GM12875 (cell line): Measurements from ENCODE around the gene HAL.

ENCODE experiments used
- H3K4me3 ChIP-seq: one replicate; pipeline ENCODE4 v1.5.1; 2011; ENCODE audit warnings: low read depth, low read length, control low read depth
- TF ChIP-seq, protein P1 (sequence below): IDR thresholded peaks from 2 replicates; pipeline ENCODE4 v1.5.1; 2011; ENCODE audit warnings: low read depth, mild to moderate bottlenecking, control low read depth, inconsistent platforms, low read length, moderate library complexity, borderline replicate concordance; ENCODE audit not compliant: insufficient read depth

The HAL gene

DNA sequence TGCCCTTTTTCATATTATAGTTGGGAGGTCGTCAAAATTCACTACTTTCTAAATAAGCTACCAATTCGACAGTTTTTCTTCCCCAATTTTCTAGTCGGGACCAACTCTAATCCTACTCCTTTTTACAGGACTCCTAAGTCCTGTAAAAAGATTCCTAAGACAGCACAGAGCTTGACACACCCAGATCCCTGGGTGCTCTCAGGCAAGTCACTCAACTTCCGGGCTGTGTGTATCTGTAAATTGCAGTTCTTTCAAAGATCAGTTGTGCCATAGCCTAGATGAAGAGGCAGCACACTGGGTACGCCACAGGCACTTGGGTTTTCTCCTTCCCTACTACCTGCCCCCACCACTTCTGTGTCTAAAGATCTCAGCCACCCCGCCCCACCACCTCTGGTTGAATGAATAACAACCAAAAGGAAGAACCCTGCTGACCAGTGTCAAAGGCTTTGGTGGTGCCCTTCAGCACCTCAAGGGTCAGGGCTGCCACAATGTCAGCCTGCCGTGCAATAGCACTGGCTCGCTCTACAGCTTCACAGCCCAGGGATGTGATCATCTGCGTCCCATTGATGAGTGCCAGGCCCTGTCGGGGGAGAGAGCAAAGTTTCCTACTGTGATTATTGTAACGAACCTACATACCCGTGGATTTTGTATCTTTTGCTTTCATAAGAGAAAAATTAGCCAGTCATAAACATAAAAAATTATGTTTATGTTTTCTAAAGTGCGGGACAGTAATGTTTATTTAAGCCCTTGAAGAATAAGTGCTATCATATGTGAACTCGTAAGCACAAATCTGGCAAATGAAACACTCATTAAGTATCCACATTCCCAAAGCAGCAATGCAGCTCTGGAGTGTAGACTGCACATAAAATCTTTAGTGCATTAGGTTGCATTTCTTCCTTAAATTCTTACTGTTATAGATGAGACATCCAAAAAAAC, 9.2 kb downstream of the HAL start:
- TF ChIP-seq, protein P1, sequence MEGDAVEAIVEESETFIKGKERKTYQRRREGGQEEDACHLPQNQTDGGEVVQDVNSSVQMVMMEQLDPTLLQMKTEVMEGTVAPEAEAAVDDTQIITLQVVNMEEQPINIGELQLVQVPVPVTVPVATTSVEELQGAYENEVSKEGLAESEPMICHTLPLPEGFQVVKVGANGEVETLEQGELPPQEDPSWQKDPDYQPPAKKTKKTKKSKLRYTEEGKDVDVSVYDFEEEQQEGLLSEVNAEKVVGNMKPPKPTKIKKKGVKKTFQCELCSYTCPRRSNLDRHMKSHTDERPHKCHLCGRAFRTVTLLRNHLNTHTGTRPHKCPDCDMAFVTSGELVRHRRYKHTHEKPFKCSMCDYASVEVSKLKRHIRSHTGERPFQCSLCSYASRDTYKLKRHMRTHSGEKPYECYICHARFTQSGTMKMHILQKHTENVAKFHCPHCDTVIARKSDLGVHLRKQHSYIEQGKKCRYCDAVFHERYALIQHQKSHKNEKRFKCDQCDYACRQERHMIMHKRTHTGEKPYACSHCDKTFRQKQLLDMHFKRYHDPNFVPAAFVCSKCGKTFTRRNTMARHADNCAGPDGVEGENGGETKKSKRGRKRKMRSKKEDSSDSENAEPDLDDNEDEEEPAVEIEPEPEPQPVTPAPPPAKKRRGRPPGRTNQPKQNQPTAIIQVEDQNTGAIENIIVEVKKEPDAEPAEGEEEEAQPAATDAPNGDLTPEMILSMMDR = no peak
- no peak overlapping the region for H3K4me3 ChIP-seq

DNA sequence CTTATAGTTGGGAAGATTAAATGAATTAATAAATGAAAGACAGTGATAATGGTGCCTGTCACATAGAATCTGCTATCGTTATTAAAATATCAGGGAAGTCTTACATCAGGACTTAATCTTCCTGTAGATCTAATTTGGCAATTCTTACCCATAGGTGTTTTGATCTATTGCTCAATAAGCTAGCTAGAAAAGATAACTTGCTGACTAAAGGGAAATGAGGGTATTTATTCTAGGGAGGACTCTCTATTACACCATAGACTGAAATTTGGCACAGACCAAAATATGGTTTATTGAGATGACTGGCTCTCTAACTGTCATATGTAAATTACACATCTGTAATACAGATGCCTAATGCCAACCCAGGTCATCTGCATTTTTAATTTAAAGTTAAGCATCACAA, 11.5 kb downstream of the HAL start:
- TF ChIP-seq, protein P1 = no peak
- H3K4me3 ChIP-seq = no peak overlapping the region

DNA sequence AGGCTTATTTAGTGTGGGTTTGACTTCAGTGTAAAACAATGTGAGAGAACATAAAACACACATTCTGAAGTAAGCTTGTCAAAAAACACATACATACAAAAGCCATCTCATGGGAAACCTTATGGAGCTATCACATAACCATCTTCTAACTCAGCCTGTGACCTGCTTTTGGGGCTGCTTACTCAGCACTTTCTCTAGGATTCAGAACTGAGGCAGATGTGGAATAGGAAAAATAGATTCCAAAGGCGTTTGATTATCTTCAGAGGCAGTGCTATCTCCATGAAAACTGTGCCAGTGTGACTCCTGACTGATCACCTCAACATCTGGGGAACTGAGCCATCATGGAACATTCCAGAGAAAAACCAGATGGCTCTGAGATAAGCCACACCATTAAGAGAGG, 13.5 kb downstream of the HAL start:
- TF ChIP-seq, protein P1 = no peak

DNA sequence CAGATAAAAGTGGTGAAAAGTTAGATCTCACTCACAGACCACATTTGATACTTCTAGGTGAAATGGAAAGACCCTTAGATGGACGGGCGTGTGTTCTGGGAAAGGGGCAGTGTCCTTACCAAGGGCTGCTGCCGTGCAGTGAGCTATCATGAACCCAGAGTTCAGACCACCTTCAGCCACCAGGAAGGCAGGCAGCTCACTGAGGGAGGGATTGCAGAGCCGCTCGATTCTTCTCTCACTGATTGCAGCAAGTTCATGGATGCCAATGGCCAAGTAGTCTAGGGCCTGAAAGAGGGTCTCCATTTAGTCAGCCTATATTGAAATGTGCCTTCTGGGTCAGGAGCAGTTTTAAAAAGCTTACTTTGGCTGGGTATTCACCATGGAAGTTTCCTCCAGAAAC, 15.7 kb downstream of the HAL start:
- TF ChIP-seq, protein P1 = no peak

More for the DNA sequence above, 13.5 kb downstream of the HAL start:
- no peak overlapping the region for H3K4me3 ChIP-seq

DNA sequence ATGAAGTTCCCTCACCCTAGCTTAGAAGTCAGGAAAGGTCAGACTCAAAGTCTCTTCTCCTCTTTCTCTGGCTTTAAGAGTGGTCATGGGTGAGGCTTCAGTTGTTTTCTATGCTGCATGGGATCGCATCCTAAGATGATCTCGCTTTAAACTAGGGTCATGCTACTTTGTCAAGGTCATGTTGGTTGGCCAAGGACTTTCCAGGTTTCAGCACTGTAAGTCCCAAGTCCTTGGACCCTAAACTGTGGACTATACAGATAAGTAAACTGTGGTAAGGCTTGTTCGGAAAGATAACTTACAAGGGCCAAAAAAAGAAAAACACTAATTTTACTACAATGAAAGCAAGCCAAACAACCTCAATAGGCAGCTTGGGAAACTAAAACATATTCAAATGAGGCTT, 17.4 kb downstream of the HAL start:
- TF ChIP-seq, protein P1 = no peak
- H3K4me3 ChIP-seq = no peak overlapping the region

More for the DNA sequence above, 15.7 kb downstream of the HAL start:
- H3K4me3 ChIP-seq = no peak overlapping the region

DNA sequence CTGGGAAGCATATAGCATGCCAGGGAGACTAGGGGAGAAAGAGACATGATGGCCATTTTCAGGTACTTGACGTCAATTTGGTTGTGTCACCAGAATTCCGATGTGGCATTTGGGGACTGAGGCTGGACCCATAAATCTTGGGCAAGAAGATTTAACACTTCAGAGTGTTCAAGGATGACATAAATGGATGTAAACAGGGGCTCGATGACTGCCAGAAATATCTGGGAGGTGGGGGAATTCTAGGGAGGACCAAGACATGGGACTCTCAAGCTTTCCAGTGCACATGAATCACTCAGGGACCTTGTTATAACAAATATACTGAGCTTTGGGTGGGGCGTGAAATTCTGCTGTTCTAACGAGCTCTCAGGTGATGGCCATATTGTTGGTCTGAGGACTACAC, 17.8 kb downstream of the HAL start:
- H3K4me3 ChIP-seq = no peak overlapping the region
- TF ChIP-seq, protein P1 = no peak

DNA sequence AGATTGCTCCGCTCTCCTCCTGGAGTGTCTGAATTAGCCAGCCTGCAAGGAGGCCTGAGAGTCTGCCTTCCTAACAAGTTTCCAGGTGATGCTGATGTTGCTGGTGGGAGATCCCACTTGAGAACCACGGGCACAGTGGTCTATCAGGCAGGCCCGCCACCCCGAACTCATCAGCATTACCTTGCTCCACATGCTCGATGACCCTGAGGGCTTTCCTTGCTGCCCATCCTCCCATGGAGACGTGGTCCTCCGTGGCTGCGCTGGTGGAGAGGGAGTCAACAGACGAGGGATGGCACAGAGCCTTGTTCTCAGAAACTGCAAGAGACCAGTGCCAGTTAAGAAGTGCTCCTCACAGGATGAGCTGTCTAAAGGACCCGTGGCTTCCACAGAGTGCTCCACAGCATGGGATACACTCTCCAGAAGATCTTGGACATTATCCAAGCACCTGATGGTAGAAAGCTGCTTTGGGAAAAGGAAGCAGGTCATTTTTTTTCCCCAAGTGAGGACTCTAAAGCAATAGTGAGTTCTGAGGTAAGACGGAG, 18.3 kb downstream of the HAL start:
- TF ChIP-seq, protein P1 = no peak

More for the DNA sequence above, 18.3 kb downstream of the HAL start:
- no peak overlapping the region for H3K4me3 ChIP-seq
